ENCODE data around the gene INPP4B.

The INPP4B gene

GRCh38 chr4:142773505-142773904 lies 72.6 kb downstream of the INPP4B start:
- no peaks in the 10 kb centered on the region for H3K79me2 ChIP-seq (ENCODE audit: insufficient read depth, low read depth)
- H3K9ac ChIP-seq, result no peak overlapping the region
- H3K27me3 ChIP-seq (ENCODE audit: insufficient read depth, low read depth), result no peaks in the 10 kb centered on the region
- TF ChIP-seq CTCF (conservative IDR thresholded peaks at IDR 0.05; ENCODE audit: low read depth, low read length), result no peak
- no peak overlapping the region for H3K4me3 ChIP-seq (IDR thresholded peaks at IDR 0.05; ENCODE audit: insufficient read depth, low read depth, low read length)
- no peak overlapping the region for H3K27ac ChIP-seq
- no peaks in the 10 kb centered on the region for H3K36me3 ChIP-seq (ENCODE audit: insufficient read depth)
- no peak overlapping the region for H3K4me2 ChIP-seq
- no peak overlapping the region for H2AFZ ChIP-seq (ENCODE audit: low read depth)
- no peaks in the 10 kb centered on the region for H3K4me1 ChIP-seq (ENCODE audit: low read depth, poor library complexity, severe bottlenecking)
- H4K20me1 ChIP-seq (ENCODE audit: insufficient read depth), result no peaks in the 10 kb centered on the region

GRCh38 chr4:142762280-142762679 lies 83.8 kb downstream of the INPP4B start:
- Histone ChIP-seq H3K79me2 (ENCODE audit: insufficient read depth, low read depth) (no peaks in the 10 kb centered on the region), H3K4me2 (no peak overlapping the region), H3K27me3 (ENCODE audit: insufficient read depth, low read depth) (no peaks in the 10 kb centered on the region), H3K4me3 (IDR thresholded peaks at IDR 0.05; ENCODE audit: insufficient read depth, low read depth, low read length) (no peak overlapping the region), H2AFZ (ENCODE audit: low read depth) (no peak overlapping the region), H3K4me1 (ENCODE audit: low read depth, poor library complexity, severe bottlenecking) (no peaks in the 10 kb centered on the region), H3K27ac (no peak overlapping the region), H3K36me3 (ENCODE audit: insufficient read depth) (no peaks in the 10 kb centered on the region), H3K9ac (no peak overlapping the region), H4K20me1 (ENCODE audit: insufficient read depth) (no peaks in the 10 kb centered on the region)
- TF ChIP-seq CTCF (conservative IDR thresholded peaks at IDR 0.05; ENCODE audit: low read depth, low read length), result no peak

- Histone ChIP-seq H3K36me3 (ENCODE audit: insufficient read depth) (no peaks in the 10 kb centered on the region), H3K79me2 (ENCODE audit: insufficient read depth, low read depth) (no peaks in the 10 kb centered on the region), H3K27me3 (ENCODE audit: insufficient read depth, low read depth) (no peaks in the 10 kb centered on the region), H3K9ac (no peak overlapping the region), H2AFZ (ENCODE audit: low read depth) (no peak overlapping the region), H3K4me1 (ENCODE audit: low read depth, poor library complexity, severe bottlenecking) (no peaks in the 10 kb centered on the region), H4K20me1 (ENCODE audit: insufficient read depth) (no peaks in the 10 kb centered on the region), H3K4me2 (no peak overlapping the region), H3K4me3 (IDR thresholded peaks at IDR 0.05; ENCODE audit: insufficient read depth, low read depth, low read length) (no peak overlapping the region), H3K27ac (no peak overlapping the region)
- no peak for TF ChIP-seq CTCF (conservative IDR thresholded peaks at IDR 0.05; ENCODE audit: low read depth, low read length)
These were observed 93.8 kb downstream of the INPP4B start for GRCh38 chr4:142752202-142752786.

GRCh38 chr4:142743121-142743825 lies 102.8 kb downstream of the INPP4B start:
- Histone ChIP-seq H3K9ac (no peak overlapping the region), H3K4me1 (ENCODE audit: low read depth, poor library complexity, severe bottlenecking) (no peaks in the 10 kb centered on the region), H3K4me3 (IDR thresholded peaks at IDR 0.05; ENCODE audit: insufficient read depth, low read depth, low read length) (no peak overlapping the region), H3K27ac (no peak overlapping the region), H3K4me2 (no peak overlapping the region), H3K79me2 (ENCODE audit: insufficient read depth, low read depth) (no peaks in the 10 kb centered on the region), H4K20me1 (ENCODE audit: insufficient read depth) (no peaks in the 10 kb centered on the region), H3K36me3 (ENCODE audit: insufficient read depth) (no peaks in the 10 kb centered on the region), H2AFZ (ENCODE audit: low read depth) (no peak overlapping the region), H3K27me3 (ENCODE audit: insufficient read depth, low read depth) (no peaks in the 10 kb centered on the region)
- no peak for TF ChIP-seq CTCF (conservative IDR thresholded peaks at IDR 0.05; ENCODE audit: low read depth, low read length)

Data from KMS-11 (cell line).